OCI-LY7 (cell line): ENCODE measurements around the gene NNT. TPM values are rescaled to one million over a fixed set of nuclear protein-coding genes. Genes with fewer than 3 reads are reported as not detected.

Experiments
- BruUV-seq: library from RNA; stranded (reverse); fragments of 400-500 nt; replicated peaks from 2 replicates; lab custom pipeline; 2021; lab: Mats Ljungman, UMichigan
- CTCF ChIA-PET: fragments of 300-600 bp; sonication (Branson Sonifier 250); formaldehyde crosslinking; loops from one replicate; lab custom pipeline; 2022; ENCODE audit warnings: antibody characterized with exemption; ENCODE audit not compliant: unreplicated experiment; lab: Charles Lee
- POLR2A ChIA-PET: fragments of 300-600 bp; sonication (Branson Sonifier 250); formaldehyde crosslinking; loops from one replicate; lab custom pipeline; 2022; ENCODE audit warnings: antibody characterized with exemption; lab: Charles Lee
- DNase-seq: peaks from one replicate; pipeline ENCODE4 v3.0.0-alpha.2; 2015; ENCODE audit warnings: low spot score
- H2AFZ ChIP-seq: fragments of 200-600 bp; sonication (generic), shearing (Covaris generic); 2 replicates; pipeline ENCODE4 v1.6.1; 2014; ENCODE audit warnings: mild to moderate bottlenecking, antibody characterized with exemption, low read length, moderate library complexity
- H3K27ac ChIP-seq: fragments of 200-600 bp; sonication (generic); 2 replicates; pipeline ENCODE4 v1.5.1; 2014; ENCODE audit warnings: mixed run types, low read depth, mild to moderate bottlenecking, moderate library complexity, low read length, inconsistent platforms; ENCODE audit not compliant: poor library complexity, severe bottlenecking
- H3K36me3 ChIP-seq: fragments of 200-600 bp; sonication (generic); 2 replicates; pipeline ENCODE4 v1.6.1; 2014; ENCODE audit warnings: mild to moderate bottlenecking, antibody characterized with exemption, low read length, moderate library complexity, mixed read lengths; ENCODE audit not compliant: insufficient read depth
- H3K4me1 ChIP-seq: fragments of 200-600 bp; sonication (generic); 2 replicates; pipeline ENCODE4 v1.5.1; 2014; ENCODE audit warnings: mild to moderate bottlenecking, low read length; ENCODE audit not compliant: insufficient read depth, poor library complexity, severe bottlenecking
- H3K4me2 ChIP-seq: fragments of 200-600 bp; sonication (generic); 2 replicates; pipeline ENCODE4 v1.6.1; 2014; ENCODE audit warnings: mild to moderate bottlenecking, low read length
- H3K4me3 ChIP-seq: fragments of 200-600 bp; sonication (generic); 2 replicates; pipeline ENCODE4 v1.5.1; 2014; ENCODE audit warnings: mild to moderate bottlenecking, low read depth, low read length; ENCODE audit not compliant: poor library complexity, severe bottlenecking
- H3K79me2 ChIP-seq: fragments of 200-600 bp; sonication (generic); 2 replicates; pipeline ENCODE4 v1.6.1; 2016; ENCODE audit warnings: low read depth, mild to moderate bottlenecking, low read length, moderate library complexity, mixed read lengths; ENCODE audit not compliant: insufficient read depth
- H3K9me2 ChIP-seq: fragments of 200-600 bp; sonication (generic); 2 replicates; pipeline ENCODE4 v1.6.1; 2016; ENCODE audit warnings: mild to moderate bottlenecking, low read length, mixed read lengths; ENCODE audit not compliant: insufficient read depth
- H3K9me3 ChIP-seq: fragments of 200-600 bp; sonication (generic); 2 replicates; pipeline ENCODE4 v1.6.1; 2014; ENCODE audit warnings: mild to moderate bottlenecking, mixed run types, low read length, mixed read lengths
- H4K20me1 ChIP-seq: fragments of 200-600 bp; sonication (generic); 2 replicates; pipeline ENCODE4 v1.6.1; 2014; ENCODE audit warnings: mild to moderate bottlenecking, antibody characterized with exemption, low read length, moderate library complexity, mixed read lengths; ENCODE audit not compliant: insufficient read depth
- CTCF ChIP-seq: fragments of 200-600 bp; sonication (generic); conservative IDR thresholded peaks from 2 replicates; pipeline ENCODE4 v1.5.1; 2014; ENCODE audit warnings: mild to moderate bottlenecking, antibody characterized with exemption, low read length, moderate library complexity, mixed read lengths
- EZH2phosphoT487 ChIP-seq: fragments of 200-600 bp; sonication (generic); IDR thresholded peaks from 2 replicates; pipeline ENCODE4 v1.6.1; 2018; ENCODE audit warnings: low read depth, borderline replicate concordance, mild to moderate bottlenecking, mixed run types, antibody characterized with exemption, low read length, moderate library complexity, mixed read lengths
- intact Hi-C: fragments of 100-400 bp; cut with micrococcal nuclease; formaldehyde crosslinking; loops from one replicate; pipeline ENCODE4 v1.10.0; 2022; ENCODE audit not compliant: unreplicated experiment
- total RNA-seq, 2 experiments: library from RNA; depleted of rRNA in 1 of 2; stranded (reverse); fragments of >200 nt in 1 of 2; shearing (Covaris generic) in 1 of 2; gene quantifications; 2 replicates each; pipeline ENCODE4 v1.2.3, GENCODE V29; 2014 to 2022

Gene NNT
- total RNA-seq, 2 experiments from 2014 or later = 33.6 to 98.3 TPM

- Histone ChIP-seq H3K4me1 (no peaks in the 10 kb centered on the region), H3K36me3 (peaks cover 30% of the 10 kb centered on the region), H3K9me2 (no peaks in the 10 kb centered on the region), H3K4me3 (no peak overlapping the region), H3K4me2 (no peak overlapping the region), H4K20me1 (no peaks in the 10 kb centered on the region), H3K27ac (no peak overlapping the region), H2AFZ (no peak overlapping the region), H3K79me2 (no peaks in the 10 kb centered on the region), H3K9me3 (no peaks in the 10 kb centered on the region)
- no TSS peak for BruUV-seq
- CTCF ChIA-PET = no interaction called here
- POLR2A ChIA-PET = interaction anchor here (0.8 to 1.2 kb wide), 2 partner anchors 11 to 33 kb away, joined by 3 to 4 read pairs; partner anchors contain the start of gene NNT
- intact Hi-C loops = no loop called here
- TF ChIP-seq CTCF = no peak
- no peak for TF ChIP-seq EZH2phosphoT487
- no peak for DNase-seq
Measured at GRCh38 chr5:43636076-43636475, 33.1 kb downstream of the NNT start.

- no peak for DNase-seq
- intact Hi-C loops = no loop called here
- H3K27ac ChIP-seq = no peak overlapping the region
- no TSS peak for BruUV-seq
- H2AFZ ChIP-seq = no peak overlapping the region
- CTCF ChIA-PET = no interaction called here
- no peak overlapping the region for H3K4me3 ChIP-seq
- no peaks in the 10 kb centered on the region for H3K4me1 ChIP-seq
- H3K79me2 ChIP-seq = no peaks in the 10 kb centered on the region
- H4K20me1 ChIP-seq = no peaks in the 10 kb centered on the region
- H3K9me2 ChIP-seq = no peaks in the 10 kb centered on the region
- H3K36me3 ChIP-seq = peaks cover 23% of the 10 kb centered on the region
- TF ChIP-seq EZH2phosphoT487 = no peak
- no peak for TF ChIP-seq CTCF
- POLR2A ChIA-PET = interaction anchor here (0.6 to 1.5 kb wide), 5 partner anchors 19 to 979 kb away, joined by 3 to 5 read pairs (median 4); partner anchors contain the start of gene NNT
- H3K4me2 ChIP-seq = no peak overlapping the region
- no peaks in the 10 kb centered on the region for H3K9me3 ChIP-seq
Measured at GRCh38 chr5:43637416-43637815, 34.4 kb downstream of the NNT start.

- peaks cover 19% of the 10 kb centered on the region for H3K36me3 ChIP-seq
- no peak overlapping the region for H2AFZ ChIP-seq
- TF ChIP-seq CTCF (no peak), EZH2phosphoT487 (no peak)
- no peaks in the 10 kb centered on the region for H3K9me2 ChIP-seq
- H3K4me2 ChIP-seq = no peak overlapping the region
- CTCF ChIA-PET = no interaction called here
- no peak for DNase-seq
- intact Hi-C loops = no loop called here
- BruUV-seq = no TSS peak
- POLR2A ChIA-PET = interaction anchor here (1.5 kb wide), 1 partner anchor 19 kb away, joined by 5 read pairs; no protein-coding TSS in a partner anchor
- no peak overlapping the region for H3K27ac ChIP-seq
- no peaks in the 10 kb centered on the region for H4K20me1 ChIP-seq
- no peaks in the 10 kb centered on the region for H3K9me3 ChIP-seq
- H3K4me3 ChIP-seq = no peak overlapping the region
- no peaks in the 10 kb centered on the region for H3K4me1 ChIP-seq
- H3K79me2 ChIP-seq = no peaks in the 10 kb centered on the region
Measured at GRCh38 chr5:43638107-43638506, 35.1 kb downstream of the NNT start.
